Measurements from ENCODE around the gene PHC2.

Gene PHC2

DNA sequence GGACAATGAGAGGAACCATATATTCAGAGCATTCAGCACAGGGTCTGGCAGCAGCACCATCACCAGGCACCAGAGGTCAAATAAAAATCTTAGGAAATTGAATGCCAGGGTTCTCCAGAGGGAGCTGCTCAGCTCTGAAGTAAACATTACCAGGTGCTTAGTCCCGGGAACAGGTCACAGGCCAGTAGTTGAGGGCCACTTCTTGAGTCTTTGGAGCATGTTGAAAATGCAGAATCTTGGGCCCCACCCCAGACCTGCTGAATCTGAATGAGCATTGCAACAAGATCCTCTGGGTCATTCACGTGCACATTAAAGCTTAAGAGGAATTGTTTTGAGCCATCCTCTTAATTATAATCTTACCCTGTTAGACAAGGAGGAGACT is 33.8 kb downstream of the PHC2 start:
- H3K36me3 ChIP-seq (replicated peaks), result no peaks in the 10 kb centered on the region
- no peak overlapping the region for H3K4me3 ChIP-seq
- in situ Hi-C loops (cut with MboI; ENCODE audit: low sequenced_read_pairs), result no loop called here
- H3K27me3 ChIP-seq (ENCODE audit: low read depth), result no peaks in the 10 kb centered on the region
- DNase-seq (ENCODE audit: low spot score in 2 of 2), result no peak
- H3K9me3 ChIP-seq, result no peaks in the 10 kb centered on the region
- no peaks in the 10 kb centered on the region; the same call in 1 of the 2 replicates for H3K4me1 ChIP-seq

DNA sequence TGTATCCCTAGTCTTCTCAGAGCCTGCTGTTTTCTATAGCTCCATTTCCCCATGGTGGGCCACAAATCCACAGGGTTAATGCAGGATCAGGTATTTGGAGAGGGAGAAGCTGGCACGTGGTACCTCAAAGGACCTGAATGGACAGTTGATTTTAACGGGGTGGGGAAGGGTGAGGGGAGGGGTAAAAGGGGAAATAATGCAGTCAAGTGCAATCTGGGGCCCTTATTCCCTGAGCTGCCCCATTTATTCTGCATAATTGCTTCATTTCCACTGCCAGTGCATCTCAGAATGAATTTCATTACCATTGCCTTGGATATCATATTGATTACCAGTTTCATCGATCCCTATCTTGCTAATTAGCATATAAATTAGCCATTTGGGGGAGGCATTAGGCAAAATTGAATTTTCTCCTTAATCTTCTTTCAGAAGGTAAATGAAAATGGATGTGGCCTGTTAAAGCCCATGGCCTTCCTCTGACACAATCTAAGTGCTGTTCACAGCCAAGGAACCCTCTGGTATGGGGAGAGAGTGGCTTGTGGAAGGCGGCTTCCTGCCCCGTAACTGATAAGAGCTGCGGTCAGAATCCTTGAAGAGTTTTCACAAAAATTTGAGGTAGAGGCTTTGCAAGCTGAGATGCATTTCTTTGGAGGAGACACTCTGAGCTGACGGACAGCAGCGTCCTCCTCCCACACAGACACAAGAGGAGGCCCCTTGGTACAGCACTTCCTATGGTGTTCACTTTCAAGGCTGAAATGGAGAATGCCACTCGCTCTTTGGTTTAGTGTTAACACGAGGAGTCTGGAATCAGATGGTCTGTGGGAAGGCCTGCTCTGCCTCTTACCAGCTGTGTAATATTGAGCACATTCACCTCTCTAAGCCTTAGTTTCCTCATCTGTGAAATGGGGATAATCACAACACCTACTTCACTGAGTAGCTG is 34.4 kb downstream of the PHC2 start:
- in situ Hi-C loops (cut with MboI; ENCODE audit: low sequenced_read_pairs), result no loop called here
- H3K36me3 ChIP-seq (replicated peaks), result no peaks in the 10 kb centered on the region
- no peaks in the 10 kb centered on the region for H3K27me3 ChIP-seq (ENCODE audit: low read depth)
- H3K4me1 ChIP-seq, result no peaks in the 10 kb centered on the region; the same call in 1 of the 2 replicates
- H3K4me3 ChIP-seq, result no peak overlapping the region
- DNase-seq (ENCODE audit: low spot score in 2 of 2), result no peak
- H3K9me3 ChIP-seq, result no peaks in the 10 kb centered on the region

DNA sequence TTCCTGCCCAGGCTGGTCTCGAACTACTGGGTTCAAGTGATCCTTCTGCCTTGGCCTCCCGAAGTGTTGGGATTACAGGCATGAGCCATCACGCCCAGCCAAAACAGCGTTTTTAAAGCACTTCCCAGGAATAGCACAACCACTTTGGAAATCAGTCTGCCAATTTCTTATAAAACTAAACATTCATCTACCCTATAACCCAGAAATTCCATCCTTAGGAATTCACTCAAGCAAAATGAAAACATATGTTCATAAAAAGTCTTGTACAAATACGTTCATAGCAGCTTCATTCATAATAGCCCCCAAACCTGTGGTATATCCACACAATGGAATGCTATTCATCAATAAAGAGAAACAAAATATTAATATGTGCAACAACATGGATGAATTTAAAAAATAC is 36.1 kb downstream of the PHC2 start:
- in situ Hi-C loops (cut with MboI; ENCODE audit: low sequenced_read_pairs), result no loop called here
- no peak for DNase-seq (ENCODE audit: low spot score in 2 of 2)
- H3K9me3 ChIP-seq, result no peaks in the 10 kb centered on the region
- H3K27me3 ChIP-seq (ENCODE audit: low read depth), result no peaks in the 10 kb centered on the region
- H3K36me3 ChIP-seq (replicated peaks), result no peaks in the 10 kb centered on the region
- H3K4me1 ChIP-seq, result no peaks in the 10 kb centered on the region; the same call in 1 of the 2 replicates
- H3K4me3 ChIP-seq, result no peak overlapping the region

DNA sequence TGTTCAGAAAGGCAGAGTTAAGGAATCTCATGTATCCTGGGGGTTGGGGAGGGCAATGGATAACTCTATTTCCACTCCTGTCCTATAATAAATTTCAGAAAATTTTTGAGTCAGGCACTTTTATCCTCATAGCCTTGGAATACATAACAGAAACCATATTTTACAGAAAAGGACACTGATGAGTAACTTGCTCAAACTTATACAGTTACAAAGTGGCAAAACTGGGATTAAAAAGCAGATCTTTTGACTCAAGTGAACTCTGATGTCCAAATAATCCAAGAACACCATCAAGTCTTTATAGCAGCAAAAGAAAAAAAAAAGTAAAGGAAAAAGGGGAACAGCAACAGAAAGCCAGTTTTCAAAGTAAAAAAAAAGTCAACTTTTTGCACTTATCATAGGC is 36.9 kb downstream of the PHC2 start:
- Histone ChIP-seq H3K4me3 (no peak overlapping the region), H3K9me3 (no peaks in the 10 kb centered on the region), H3K4me1 (no peaks in the 10 kb centered on the region; the same call in 1 of the 2 replicates), H3K27me3 (ENCODE audit: low read depth) (no peaks in the 10 kb centered on the region), H3K36me3 (replicated peaks) (no peaks in the 10 kb centered on the region)
- in situ Hi-C loops (cut with MboI; ENCODE audit: low sequenced_read_pairs), result no loop called here
- DNase-seq (ENCODE audit: low spot score in 2 of 2), result no peak

DNA sequence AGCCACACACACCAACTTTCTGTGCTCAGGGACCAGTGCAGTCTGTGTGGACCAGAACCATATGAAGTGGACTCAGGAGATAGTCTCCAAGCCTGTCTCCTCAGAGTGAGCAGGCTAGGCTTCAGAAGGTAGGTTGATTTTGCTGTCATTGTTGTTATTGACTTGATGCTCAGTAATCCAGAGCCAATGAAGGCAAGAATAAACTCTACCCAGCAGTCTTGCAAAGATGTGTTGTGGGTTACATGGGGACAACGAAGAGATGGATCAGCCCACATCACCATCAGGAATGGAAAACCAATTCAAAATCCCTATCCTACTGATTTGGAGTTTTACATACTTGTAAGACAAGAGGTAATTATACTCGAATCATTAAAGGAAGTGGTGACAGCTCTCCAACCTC is 37.4 kb downstream of the PHC2 start:
- Histone ChIP-seq H3K27me3 (ENCODE audit: low read depth) (no peaks in the 10 kb centered on the region), H3K4me3 (no peak overlapping the region), H3K36me3 (replicated peaks) (no peaks in the 10 kb centered on the region), H3K9me3 (no peaks in the 10 kb centered on the region), H3K4me1 (no peaks in the 10 kb centered on the region; the same call in 1 of the 2 replicates)
- in situ Hi-C loops (cut with MboI; ENCODE audit: low sequenced_read_pairs), result no loop called here
- DNase-seq (ENCODE audit: low spot score in 2 of 2), result no peak

DNA sequence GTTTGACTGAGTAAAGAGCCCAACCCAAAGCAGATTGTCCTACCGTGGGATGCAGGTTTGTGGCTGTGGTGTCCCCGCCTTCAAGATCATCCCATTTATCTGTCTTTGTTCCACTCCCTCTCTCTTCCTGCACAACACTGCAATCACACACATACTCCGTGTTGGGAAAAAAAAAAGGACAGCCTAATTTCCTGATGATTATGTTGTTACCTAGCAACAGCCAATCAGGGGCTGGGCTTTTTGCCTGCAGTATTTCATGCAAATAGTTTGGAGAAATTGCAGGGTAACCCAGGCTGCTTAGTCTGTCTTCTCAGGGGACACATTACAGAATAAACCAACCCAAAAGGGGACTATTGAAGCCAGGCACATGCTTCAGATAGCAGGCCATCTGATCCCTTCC is 38.3 kb downstream of the PHC2 start:
- Histone ChIP-seq H3K27me3 (ENCODE audit: low read depth) (no peaks in the 10 kb centered on the region), H3K9me3 (no peaks in the 10 kb centered on the region), H3K4me1 (no peaks in the 10 kb centered on the region), H3K4me3 (no peak overlapping the region), H3K36me3 (replicated peaks) (no peaks in the 10 kb centered on the region)
- DNase-seq (ENCODE audit: low spot score in 2 of 2), result peak in 1 of 2 experiments; percentile 44
- in situ Hi-C loops (cut with MboI; ENCODE audit: low sequenced_read_pairs), result no loop called here

DNA sequence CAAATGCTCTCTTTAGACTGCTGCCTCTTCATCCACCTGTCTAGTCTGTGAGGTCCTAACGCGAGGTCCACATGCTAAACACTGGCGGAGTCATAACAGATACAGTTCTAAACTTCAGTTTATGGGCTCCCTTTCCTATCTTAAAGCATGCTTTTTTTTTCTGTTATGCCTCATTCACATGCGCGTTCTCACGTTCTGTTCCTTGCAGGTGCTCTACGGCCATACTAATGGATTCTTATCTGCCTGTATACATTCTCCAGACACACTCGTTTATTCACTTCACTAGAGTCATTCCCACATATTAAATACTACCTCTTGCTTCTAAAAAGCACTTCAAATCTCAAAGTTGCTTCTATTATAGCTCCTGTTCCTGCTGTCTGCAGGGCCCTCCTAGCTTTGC is 38.7 kb downstream of the PHC2 start:
- no peaks in the 10 kb centered on the region for H3K36me3 ChIP-seq (replicated peaks)
- H3K4me3 ChIP-seq, result no peak overlapping the region
- no peaks in the 10 kb centered on the region for H3K4me1 ChIP-seq
- no peaks in the 10 kb centered on the region for H3K9me3 ChIP-seq
- in situ Hi-C loops (cut with MboI; ENCODE audit: low sequenced_read_pairs), result no loop called here
- DNase-seq (ENCODE audit: low spot score in 2 of 2), result no peak
- H3K27me3 ChIP-seq (ENCODE audit: low read depth), result no peaks in the 10 kb centered on the region

DNA sequence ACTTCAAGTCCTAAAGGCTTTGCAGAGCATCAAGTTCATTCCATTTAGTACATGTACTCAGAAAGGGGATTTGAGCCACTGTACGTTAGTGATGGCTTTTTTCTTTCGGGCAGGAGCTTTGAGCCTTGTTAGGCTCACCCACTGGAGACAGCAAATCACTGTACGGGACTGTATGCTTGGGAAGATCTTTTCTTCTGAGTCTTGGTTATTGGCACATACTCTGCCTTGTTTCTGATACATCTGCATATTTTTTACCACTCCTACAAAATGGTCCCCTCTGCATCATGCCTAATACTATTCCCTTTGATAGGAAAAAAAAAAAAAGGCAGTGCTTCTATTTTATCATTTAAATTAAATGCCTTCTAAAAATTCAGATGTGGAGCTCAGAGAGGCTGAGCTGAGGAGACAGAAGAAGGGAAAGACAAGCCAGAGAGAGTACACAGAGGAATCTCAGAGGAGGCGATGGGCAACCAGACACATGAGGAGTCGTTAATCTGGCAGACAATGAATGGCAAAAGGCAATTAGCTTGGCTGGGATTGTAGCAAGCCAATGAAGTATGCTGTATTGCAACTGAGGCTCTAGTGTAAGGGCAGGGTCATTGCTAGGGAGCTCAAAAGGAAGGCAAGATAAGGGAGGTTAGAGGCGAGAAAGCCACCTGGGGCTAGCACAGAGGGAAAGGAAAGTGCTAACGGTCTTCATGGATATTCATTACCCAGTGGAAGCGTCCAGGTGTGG is 39.4 kb downstream of the PHC2 start:
- no peak for DNase-seq (ENCODE audit: low spot score in 2 of 2)
- Histone ChIP-seq H3K36me3 (replicated peaks) (no peaks in the 10 kb centered on the region), H3K9me3 (no peaks in the 10 kb centered on the region), H3K27me3 (ENCODE audit: low read depth) (no peaks in the 10 kb centered on the region), H3K4me1 (no peaks in the 10 kb centered on the region), H3K4me3 (no peak overlapping the region)
- in situ Hi-C loops (cut with MboI; ENCODE audit: low sequenced_read_pairs), result no loop called here

DNA sequence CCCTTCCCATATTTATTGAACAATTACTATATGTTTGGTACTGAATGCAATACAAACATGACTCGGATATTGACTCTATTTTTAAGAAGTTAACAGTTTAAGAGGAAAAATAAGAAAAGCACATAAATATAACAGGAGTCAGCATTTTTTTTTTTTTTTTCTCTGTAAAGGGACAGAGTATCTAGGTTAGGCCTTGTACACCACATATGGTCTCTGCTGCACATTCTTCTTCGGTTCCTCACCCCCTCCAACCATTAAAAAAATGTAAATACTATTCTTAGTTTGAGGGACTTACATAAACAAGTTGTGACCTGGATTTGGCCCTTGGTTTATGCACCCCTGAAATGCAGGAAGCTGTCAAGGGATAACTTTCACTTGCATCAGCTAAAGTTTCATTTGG is 40.4 kb downstream of the PHC2 start:
- Histone ChIP-seq H3K4me1 (no peaks in the 10 kb centered on the region), H3K27me3 (ENCODE audit: low read depth) (no peaks in the 10 kb centered on the region), H3K9me3 (no peaks in the 10 kb centered on the region), H3K4me3 (no peak overlapping the region), H3K36me3 (replicated peaks) (no peaks in the 10 kb centered on the region)
- no peak for DNase-seq (ENCODE audit: low spot score in 2 of 2)
- in situ Hi-C loops (cut with MboI; ENCODE audit: low sequenced_read_pairs), result no loop called here

DNA sequence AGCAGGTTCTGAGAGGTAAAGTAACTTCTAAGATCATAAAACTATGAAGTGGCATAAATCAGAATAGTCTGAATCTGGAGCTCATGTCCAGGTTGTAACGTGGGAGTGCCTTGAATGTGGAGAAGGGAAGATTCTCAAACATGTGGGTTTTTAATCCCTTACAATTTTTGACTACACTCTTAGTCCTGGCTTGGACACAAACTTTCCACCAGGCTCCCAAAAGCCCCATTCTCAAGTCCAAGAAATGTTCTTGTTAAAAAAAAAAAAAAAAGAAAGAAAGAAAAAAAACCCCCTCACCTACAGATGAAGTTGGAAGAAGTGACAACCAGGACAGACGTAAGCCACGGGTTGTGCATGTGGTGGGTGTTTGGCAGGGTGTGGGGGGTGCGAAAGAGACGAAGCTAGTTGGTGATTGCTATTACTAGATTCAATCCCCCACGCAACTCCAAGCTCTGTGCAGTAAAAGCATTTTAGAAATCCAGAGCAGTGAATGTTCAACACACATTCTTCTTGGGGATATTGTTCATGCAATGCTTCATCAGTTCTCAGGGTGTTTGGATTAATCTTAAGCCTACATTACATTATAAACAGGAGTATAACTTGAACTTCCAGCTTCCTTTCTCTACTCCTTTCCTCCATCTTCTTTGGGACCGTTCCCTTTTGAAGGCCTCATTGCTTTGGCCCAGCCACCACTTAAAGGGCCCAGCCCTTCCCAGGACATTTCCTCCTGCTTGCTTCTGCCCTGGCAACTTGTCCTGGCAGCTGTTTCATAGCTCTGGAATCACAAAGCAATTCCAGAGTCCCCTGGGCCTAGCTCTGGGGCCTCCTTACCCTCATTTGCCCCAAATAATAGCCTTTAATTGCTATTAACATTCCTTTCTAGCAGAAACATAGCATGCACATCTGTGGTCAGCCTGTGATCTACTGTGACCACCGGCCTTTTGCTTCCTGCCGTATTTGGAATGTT is 41.8 kb downstream of the PHC2 start:
- Histone ChIP-seq H3K36me3 (replicated peaks) (no peaks in the 10 kb centered on the region), H3K27me3 (ENCODE audit: low read depth) (no peaks in the 10 kb centered on the region), H3K4me1 (peaks cover 4% of the 10 kb centered on the region), H3K9me3 (no peaks in the 10 kb centered on the region), H3K4me3 (no peak overlapping the region)
- in situ Hi-C loops (cut with MboI; ENCODE audit: low sequenced_read_pairs), result no loop called here
- DNase-seq (ENCODE audit: low spot score in 2 of 2), result no peak

DNA sequence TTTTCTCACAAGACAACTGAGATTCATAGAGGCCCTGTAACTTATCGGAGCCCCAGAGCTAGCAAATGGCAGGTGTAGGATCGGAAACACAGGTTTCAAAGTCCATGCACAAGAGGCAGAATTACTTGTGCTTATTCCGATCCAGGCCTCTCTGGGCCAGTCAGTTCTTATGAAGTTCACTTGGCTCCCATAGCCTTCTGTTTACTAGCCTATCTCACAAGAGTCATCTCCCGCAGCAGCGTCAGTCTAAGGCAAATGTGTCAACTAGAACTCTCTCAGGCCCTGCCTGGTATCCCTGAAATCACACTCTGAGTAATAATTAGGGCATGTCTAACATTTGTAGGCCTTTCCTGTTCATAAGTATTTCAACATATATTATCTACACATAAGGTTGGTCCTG is 43.3 kb downstream of the PHC2 start:
- no peaks in the 10 kb centered on the region for H3K36me3 ChIP-seq (replicated peaks)
- no peaks in the 10 kb centered on the region for H3K9me3 ChIP-seq
- DNase-seq (ENCODE audit: low spot score in 2 of 2), result no peak
- no peak overlapping the region for H3K4me3 ChIP-seq
- in situ Hi-C loops (cut with MboI; ENCODE audit: low sequenced_read_pairs), result no loop called here
- peaks cover 16% of the 10 kb centered on the region for H3K4me1 ChIP-seq
- H3K27me3 ChIP-seq (ENCODE audit: low read depth), result no peaks in the 10 kb centered on the region

DNA sequence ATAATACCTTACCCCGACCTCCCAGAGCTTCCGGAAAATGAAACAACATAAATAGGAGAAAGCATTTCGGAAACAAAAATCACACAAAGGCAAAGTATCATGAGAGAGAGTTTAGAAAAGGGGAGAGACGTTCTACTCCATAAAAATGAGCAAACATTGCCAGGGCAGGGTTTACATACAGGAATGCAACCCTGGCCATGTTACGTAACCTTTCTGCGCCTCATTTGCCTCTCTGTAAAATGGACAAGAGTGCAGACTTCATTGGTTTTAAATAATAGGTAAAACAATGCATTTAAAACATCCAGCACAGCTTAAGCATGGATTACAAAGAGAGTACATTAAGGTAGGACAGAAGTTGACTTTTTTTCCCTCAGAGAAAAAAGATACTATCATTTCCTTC is 45.6 kb downstream of the PHC2 start:
- H3K4me3 ChIP-seq, result no peak overlapping the region
- peaks cover 16% of the 10 kb centered on the region for H3K4me1 ChIP-seq
- in situ Hi-C loops (cut with MboI; ENCODE audit: low sequenced_read_pairs), result no loop called here
- no peak for DNase-seq (ENCODE audit: low spot score in 2 of 2)
- no peaks in the 10 kb centered on the region for H3K36me3 ChIP-seq (replicated peaks)
- no peaks in the 10 kb centered on the region for H3K9me3 ChIP-seq
- no peaks in the 10 kb centered on the region for H3K27me3 ChIP-seq (ENCODE audit: low read depth)

DNA sequence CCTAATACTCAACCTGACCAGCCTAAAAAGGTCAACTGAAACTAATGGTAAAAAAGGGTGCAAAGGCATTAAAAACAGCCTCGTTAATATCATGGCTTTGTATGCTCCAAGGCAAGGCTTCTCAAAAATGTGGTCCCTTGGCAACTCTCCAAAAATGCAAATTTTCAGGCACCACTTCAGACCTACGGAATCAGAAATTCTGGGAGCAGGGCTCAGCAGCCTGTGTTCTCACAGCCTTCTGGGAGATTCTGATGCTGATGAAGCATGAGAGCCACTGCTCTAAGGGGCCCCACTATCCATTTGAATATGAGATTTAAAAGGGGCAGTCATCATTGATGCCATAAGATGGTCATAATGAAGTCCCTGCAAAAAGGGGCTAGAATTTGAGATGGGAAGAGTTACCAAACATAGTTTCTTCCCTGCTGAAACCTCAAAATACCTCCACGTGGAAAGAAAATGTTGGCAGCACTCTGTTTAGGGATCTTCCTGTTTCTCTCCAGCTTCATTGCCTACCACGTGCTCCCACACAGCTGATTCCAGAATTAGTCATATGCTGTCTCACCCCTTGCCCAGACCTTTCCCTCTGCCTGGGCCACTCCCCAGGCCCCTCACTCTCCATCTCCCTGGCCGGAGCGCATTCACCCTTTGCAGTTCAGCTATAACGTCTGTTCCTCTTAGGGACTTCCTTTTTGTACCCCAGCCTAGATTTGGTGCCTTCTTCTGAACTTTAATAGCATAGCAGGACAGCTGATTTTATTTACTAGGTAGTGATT is 46.7 kb downstream of the PHC2 start:
- no peak overlapping the region for H3K4me3 ChIP-seq
- no peaks in the 10 kb centered on the region for H3K9me3 ChIP-seq
- in situ Hi-C loops (cut with MboI; ENCODE audit: low sequenced_read_pairs), result no loop called here
- H3K27me3 ChIP-seq (ENCODE audit: low read depth), result no peaks in the 10 kb centered on the region
- H3K4me1 ChIP-seq, result peaks cover 16% of the 10 kb centered on the region
- DNase-seq (ENCODE audit: low spot score in 2 of 2), result peak in 1 of 2 experiments; percentile 54
- H3K36me3 ChIP-seq (replicated peaks), result no peaks in the 10 kb centered on the region

Measured in HAP-1 (cell line).